Gastrocnemius medialis (tissue), 4 donors: ENCODE data around the gene NFATC2IP.

Experiments used
- POLR2A ChIP-seq, 2 donors: fragments of 450-650 bp; IDR thresholded peaks; one replicate each; pipeline ENCODE4 v1.6.1; 2017; ENCODE audit warnings: antibody characterized with exemption in 2 of 2, mild to moderate bottlenecking in 2 of 2, moderate library complexity in 2 of 2
- TF ChIP-seq, protein P1 (sequence below), 5 experiments: fragments of 450-650 bp in 3 of 5; fragments of 200-600 bp in 2 of 5; sonication (generic) in 2 of 5; IDR thresholded peaks in 4 of 5; conservative IDR thresholded peaks in 1 of 5; 1 replicate in 4 of 5; 2 replicates in 1 of 5; pipeline ENCODE4 v1.5.1; 2016 to 2019; ENCODE audit warnings: antibody characterized with exemption in 5 of 5, mild to moderate bottlenecking in 3 of 5, moderate library complexity in 3 of 5

DNA sequence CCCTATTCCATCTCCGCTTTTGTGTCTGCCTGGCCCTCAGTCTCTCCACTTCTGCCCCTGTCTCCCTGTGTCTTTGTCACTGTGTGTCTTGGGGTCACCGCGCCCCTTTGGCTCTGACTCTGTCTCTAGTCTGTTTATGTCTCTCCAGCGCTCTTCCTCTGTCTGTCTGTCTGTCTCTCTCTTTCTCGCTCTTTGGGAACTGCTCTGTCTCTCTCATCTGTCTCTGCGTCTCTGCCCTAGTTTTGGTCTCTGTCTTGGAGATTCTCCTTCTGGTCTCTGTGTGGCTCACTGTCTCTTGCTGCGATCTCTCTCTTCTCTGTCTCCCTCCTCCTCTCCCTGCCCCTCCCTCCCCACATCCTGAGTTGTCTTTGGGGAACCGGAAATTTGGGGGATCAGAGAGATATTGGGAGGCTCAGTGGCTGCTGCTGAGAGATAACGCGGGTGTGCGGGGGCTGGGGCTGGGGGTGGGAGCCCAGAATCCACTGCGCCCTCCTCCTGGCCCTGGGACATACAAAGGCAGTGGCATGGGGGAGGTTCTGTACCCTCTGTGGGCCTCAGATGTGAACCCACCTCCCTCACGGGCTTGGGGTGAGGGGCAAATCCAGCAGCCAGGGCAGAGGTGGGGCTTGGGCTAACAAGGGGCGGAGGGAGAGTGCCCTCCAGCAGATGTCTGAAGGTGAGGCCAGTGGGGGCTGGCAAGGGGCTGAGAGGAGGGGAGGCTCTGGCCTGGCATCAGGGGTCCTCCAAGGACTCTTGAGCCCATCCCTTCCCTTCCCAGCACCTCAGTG, 58.5 kb downstream of the NFATC2IP start:
- TF ChIP-seq, protein P1, sequence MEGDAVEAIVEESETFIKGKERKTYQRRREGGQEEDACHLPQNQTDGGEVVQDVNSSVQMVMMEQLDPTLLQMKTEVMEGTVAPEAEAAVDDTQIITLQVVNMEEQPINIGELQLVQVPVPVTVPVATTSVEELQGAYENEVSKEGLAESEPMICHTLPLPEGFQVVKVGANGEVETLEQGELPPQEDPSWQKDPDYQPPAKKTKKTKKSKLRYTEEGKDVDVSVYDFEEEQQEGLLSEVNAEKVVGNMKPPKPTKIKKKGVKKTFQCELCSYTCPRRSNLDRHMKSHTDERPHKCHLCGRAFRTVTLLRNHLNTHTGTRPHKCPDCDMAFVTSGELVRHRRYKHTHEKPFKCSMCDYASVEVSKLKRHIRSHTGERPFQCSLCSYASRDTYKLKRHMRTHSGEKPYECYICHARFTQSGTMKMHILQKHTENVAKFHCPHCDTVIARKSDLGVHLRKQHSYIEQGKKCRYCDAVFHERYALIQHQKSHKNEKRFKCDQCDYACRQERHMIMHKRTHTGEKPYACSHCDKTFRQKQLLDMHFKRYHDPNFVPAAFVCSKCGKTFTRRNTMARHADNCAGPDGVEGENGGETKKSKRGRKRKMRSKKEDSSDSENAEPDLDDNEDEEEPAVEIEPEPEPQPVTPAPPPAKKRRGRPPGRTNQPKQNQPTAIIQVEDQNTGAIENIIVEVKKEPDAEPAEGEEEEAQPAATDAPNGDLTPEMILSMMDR (IDR thresholded peaks at IDR 0.05 in 4 of 5, conservative IDR thresholded peaks at IDR 0.05 in 1 of 5): no peak
- TF ChIP-seq POLR2A (IDR thresholded peaks at IDR 0.05): no peak
